ENCODE measurements around the gene CDH26.

CDH26 gene

DNA sequence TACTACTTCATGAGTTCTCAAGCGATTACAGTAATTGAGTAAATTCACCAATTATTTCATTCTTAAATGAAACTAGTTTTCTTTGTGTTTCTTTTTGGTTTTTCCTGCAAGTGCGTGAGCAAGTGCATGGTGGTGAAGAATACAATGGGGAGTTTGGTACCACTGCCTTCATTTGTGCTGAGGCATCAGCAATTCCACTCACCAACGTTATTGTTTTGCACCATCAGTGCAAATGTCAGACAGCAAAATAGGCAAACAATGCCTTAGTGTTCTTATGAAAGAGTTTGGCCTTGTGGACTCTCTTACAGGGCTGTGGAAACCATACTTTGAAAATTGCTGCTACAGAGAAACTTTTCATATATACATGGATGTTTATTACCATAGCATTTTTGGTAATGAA lies 8.2 kb downstream of the CDH26 start:
- no peak for TF ChIP-seq TAF1 (IDR thresholded peaks at IDR 0.05; ENCODE audit: low read depth)
- no peak for TF ChIP-seq YY1 (IDR thresholded peaks at IDR 0.05; ENCODE audit: low read depth)
- TF ChIP-seq USF1 (IDR thresholded peaks at IDR 0.05) = no peak
- no peak for TF ChIP-seq EGR1 (IDR thresholded peaks at IDR 0.05)
- no peak for TF ChIP-seq MAX (IDR thresholded peaks at IDR 0.05)
- TF ChIP-seq CREB1 (IDR thresholded peaks at IDR 0.05; ENCODE audit: low read depth) = no peak
- TF ChIP-seq TCF12 (IDR thresholded peaks at IDR 0.05; ENCODE audit: low read depth) = no peak
- TF ChIP-seq ZBTB7A (IDR thresholded peaks at IDR 0.05; ENCODE audit: low read depth) = no peak
- TF ChIP-seq CEBPB (IDR thresholded peaks at IDR 0.05) = no peak
- TF ChIP-seq, protein P1, sequence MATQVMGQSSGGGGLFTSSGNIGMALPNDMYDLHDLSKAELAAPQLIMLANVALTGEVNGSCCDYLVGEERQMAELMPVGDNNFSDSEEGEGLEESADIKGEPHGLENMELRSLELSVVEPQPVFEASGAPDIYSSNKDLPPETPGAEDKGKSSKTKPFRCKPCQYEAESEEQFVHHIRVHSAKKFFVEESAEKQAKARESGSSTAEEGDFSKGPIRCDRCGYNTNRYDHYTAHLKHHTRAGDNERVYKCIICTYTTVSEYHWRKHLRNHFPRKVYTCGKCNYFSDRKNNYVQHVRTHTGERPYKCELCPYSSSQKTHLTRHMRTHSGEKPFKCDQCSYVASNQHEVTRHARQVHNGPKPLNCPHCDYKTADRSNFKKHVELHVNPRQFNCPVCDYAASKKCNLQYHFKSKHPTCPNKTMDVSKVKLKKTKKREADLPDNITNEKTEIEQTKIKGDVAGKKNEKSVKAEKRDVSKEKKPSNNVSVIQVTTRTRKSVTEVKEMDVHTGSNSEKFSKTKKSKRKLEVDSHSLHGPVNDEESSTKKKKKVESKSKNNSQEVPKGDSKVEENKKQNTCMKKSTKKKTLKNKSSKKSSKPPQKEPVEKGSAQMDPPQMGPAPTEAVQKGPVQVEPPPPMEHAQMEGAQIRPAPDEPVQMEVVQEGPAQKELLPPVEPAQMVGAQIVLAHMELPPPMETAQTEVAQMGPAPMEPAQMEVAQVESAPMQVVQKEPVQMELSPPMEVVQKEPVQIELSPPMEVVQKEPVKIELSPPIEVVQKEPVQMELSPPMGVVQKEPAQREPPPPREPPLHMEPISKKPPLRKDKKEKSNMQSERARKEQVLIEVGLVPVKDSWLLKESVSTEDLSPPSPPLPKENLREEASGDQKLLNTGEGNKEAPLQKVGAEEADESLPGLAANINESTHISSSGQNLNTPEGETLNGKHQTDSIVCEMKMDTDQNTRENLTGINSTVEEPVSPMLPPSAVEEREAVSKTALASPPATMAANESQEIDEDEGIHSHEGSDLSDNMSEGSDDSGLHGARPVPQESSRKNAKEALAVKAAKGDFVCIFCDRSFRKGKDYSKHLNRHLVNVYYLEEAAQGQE (IDR thresholded peaks at IDR 0.05; ENCODE audit: low read depth) = no peak
- TF ChIP-seq FOXM1 (IDR thresholded peaks at IDR 0.05; ENCODE audit: borderline replicate concordance, low read depth) = no peak
- TF ChIP-seq NFIC (IDR thresholded peaks at IDR 0.05) = no peak
- no peak for TF ChIP-seq RAD21 (IDR thresholded peaks at IDR 0.05; ENCODE audit: low read depth)
- TF ChIP-seq EP300 (IDR thresholded peaks at IDR 0.05; ENCODE audit: borderline replicate concordance) = no peak

DNA sequence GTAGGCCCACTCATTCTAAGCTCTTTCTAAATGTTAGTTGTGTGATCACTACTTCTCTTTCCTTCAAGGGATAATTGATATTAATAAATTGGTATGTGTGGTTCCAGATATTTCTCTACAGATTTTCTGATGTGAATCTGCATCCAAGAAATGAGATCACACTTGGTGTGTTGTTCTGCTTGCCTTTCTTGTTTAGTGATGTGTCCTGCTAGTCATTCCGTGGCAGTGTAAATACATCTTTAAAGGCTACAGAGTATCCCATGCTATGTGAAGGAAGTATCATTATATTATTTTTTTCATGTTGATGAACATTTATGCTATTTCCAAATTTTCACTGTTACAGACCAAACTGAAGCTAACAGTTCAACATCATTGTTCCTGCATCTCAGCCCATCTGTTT lies 13.2 kb downstream of the CDH26 start:
- TF ChIP-seq TCF12 (IDR thresholded peaks at IDR 0.05; ENCODE audit: low read depth) (no peak), USF1 (IDR thresholded peaks at IDR 0.05) (no peak), EGR1 (IDR thresholded peaks at IDR 0.05) (no peak), CEBPB (IDR thresholded peaks at IDR 0.05) (no peak), EP300 (IDR thresholded peaks at IDR 0.05; ENCODE audit: borderline replicate concordance) (no peak), TAF1 (IDR thresholded peaks at IDR 0.05; ENCODE audit: low read depth) (no peak), YY1 (IDR thresholded peaks at IDR 0.05; ENCODE audit: low read depth) (no peak), TEAD4 (IDR thresholded peaks at IDR 0.05) (no peak), NFIC (IDR thresholded peaks at IDR 0.05) (no peak), ZBTB7A (IDR thresholded peaks at IDR 0.05; ENCODE audit: low read depth) (no peak), RAD21 (IDR thresholded peaks at IDR 0.05; ENCODE audit: low read depth) (no peak), CREB1 (IDR thresholded peaks at IDR 0.05; ENCODE audit: low read depth) (no peak), FOXM1 (IDR thresholded peaks at IDR 0.05; ENCODE audit: borderline replicate concordance, low read depth) (no peak), MAX (IDR thresholded peaks at IDR 0.05) (no peak)
- TF ChIP-seq, protein P1 (IDR thresholded peaks at IDR 0.05; ENCODE audit: low read depth) = no peak

- TF ChIP-seq YY1 (IDR thresholded peaks at IDR 0.05; ENCODE audit: low read depth) (no peak), CEBPB (IDR thresholded peaks at IDR 0.05) (no peak), RAD21 (IDR thresholded peaks at IDR 0.05; ENCODE audit: low read depth) (no peak), EGR1 (IDR thresholded peaks at IDR 0.05) (no peak), TEAD4 (IDR thresholded peaks at IDR 0.05) (no peak), TCF12 (IDR thresholded peaks at IDR 0.05; ENCODE audit: low read depth) (no peak), USF1 (IDR thresholded peaks at IDR 0.05) (no peak), TAF1 (IDR thresholded peaks at IDR 0.05; ENCODE audit: low read depth) (no peak), EP300 (IDR thresholded peaks at IDR 0.05; ENCODE audit: borderline replicate concordance) (no peak)
- TF ChIP-seq, protein P1 (IDR thresholded peaks at IDR 0.05; ENCODE audit: low read depth) = no peak
These were observed 14.0 kb downstream of the CDH26 start for GRCh38 chr20:59972037-59972801.

Measured in Ishikawa (cell line).